NB4 (cell line): Measurements from ENCODE around the gene SERPINF2.

Experiments
- CTCF ChIP-seq: IDR thresholded peaks from one replicate; pipeline ENCODE4 v1.5.1; 2012; ENCODE audit warnings: low read depth, low read length
- MAX ChIP-seq: IDR thresholded peaks from 2 replicates; pipeline ENCODE4 v1.6.1; 2011; ENCODE audit warnings: low read depth, low read length
- MYC ChIP-seq: IDR thresholded peaks from 2 replicates; pipeline ENCODE4 v1.6.1; 2011; ENCODE audit warnings: low read depth, low read length
- POLR2A ChIP-seq: IDR thresholded peaks from 2 replicates; pipeline ENCODE4 v1.6.1; 2011; ENCODE audit warnings: mild to moderate bottlenecking; ENCODE audit not compliant: insufficient read length; ENCODE audit errors: extremely low read depth

- TF ChIP-seq CTCF: no peak
- no peak for TF ChIP-seq POLR2A
- TF ChIP-seq MAX: no peak
- no peak for TF ChIP-seq MYC
Measured at GRCh38 chr17:1731194-1731506, 11.5 kb upstream of the SERPINF2 start.
